HG03139 (cell line): ENCODE data around the gene NUBP2.

Experiments
- ATAC-seq: cut with Tn5 transposase; IDR thresholded peaks from one replicate; pipeline ENCODE4 v1.9.1; 2021; ENCODE audit not compliant: unreplicated experiment

Gene NUBP2

DNA sequence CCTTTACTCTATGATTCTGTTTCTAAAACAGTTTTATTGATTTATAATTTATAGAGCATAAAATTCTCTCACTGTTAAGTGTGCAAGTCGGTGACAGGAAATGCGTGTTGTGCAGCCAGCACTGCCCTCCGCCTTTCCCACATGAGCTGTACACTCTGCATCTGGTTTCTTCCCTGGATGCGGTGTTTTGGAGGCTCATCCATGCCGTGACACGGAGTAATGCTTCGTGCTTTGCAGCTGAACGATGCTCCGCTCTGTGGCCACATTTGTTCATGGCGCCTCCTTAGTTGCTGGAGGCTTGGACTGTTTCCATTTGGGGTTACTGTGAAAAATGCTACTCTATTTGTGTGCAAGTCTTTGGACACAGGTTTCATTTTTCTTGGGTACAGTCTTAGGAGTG lies 17.9 kb downstream of the NUBP2 start:
- ATAC-seq, result no peak

DNA sequence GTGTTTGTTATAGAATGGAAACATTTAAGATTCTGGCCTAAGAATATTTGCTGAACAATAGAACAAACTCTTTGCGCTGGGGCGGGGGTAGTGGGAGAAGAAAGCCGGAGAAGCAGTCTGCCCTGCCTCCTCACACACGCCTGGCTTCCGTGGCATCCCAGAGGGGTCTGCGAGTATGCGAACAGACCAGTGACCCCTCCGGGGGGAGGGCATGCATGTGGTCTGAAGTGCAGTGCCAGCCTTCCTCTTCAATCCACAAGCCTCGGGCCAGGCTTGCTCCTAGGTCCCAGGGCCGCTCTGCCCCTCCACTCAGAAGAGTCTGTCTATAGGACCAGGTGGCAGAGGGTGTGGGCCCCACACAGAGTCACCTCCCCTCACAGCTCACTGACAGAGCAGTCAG lies 24.9 kb downstream of the NUBP2 start:
- no peak for ATAC-seq

DNA sequence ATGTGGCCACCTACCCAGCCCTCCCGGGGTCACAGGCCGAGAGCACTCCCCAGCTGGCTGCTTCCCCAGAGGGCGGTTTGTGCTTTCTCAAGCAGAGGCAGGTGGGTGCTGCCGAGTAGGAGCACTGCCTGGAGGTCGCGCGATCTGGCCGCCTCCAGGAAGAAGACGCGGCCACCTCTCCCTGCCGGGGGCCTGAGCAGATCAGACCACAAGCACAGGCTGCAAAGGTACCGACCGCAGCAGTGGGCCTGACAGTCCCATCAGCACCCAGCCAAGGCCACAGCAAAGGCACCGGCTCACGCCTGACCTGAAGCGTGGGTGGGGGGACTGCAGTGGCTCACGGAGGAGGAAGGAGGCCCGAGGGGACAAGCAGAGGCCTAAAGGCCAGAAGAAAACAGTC lies 25.9 kb downstream of the NUBP2 start:
- ATAC-seq, result no peak

DNA sequence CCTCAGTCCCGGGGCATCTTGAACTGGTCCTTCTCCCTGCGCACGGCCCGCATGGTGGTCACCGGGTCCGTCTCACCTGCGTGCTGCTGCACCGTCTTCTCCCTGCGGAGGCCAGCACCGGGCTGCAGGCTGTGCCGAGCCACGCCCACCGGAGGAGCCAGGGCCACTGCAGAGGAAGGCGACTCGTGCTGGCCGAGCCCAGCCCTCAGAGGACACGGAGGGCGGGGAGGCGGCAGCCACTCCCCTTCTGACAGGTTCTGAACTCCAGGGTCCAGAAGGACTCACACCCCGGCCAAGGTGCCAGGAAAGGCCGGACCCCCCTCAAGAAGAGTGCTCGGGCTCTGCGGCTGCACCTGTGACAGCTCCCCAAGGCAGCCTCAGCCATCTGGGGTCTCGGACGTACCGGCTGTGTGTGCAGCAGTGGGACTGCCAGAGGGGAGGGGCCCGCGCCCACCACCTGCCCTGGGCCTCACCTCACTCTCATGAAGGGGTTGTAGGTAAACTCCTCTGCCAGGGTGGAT lies 26.6 kb downstream of the NUBP2 start:
- ATAC-seq, result no peak

DNA sequence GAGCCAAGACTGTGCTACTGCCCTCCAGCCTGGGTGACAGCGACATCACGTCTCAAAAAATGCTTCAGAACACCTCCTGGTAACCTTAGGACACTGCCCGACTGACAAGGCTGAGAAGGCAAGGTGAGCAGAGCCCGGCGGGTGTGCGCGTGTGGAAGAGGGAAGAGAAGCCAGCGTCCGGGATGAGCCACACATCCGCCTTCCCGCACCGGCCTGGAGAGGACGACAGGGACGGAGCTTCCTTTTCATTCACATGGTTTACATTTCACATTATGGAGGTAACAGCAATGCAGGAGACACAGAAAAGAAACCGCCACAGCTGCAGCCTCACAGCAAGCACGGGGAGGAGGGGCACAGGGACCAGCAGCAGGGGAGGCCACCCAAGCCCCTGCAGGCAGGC lies 27.3 kb downstream of the NUBP2 start:
- ATAC-seq, result no peak

DNA sequence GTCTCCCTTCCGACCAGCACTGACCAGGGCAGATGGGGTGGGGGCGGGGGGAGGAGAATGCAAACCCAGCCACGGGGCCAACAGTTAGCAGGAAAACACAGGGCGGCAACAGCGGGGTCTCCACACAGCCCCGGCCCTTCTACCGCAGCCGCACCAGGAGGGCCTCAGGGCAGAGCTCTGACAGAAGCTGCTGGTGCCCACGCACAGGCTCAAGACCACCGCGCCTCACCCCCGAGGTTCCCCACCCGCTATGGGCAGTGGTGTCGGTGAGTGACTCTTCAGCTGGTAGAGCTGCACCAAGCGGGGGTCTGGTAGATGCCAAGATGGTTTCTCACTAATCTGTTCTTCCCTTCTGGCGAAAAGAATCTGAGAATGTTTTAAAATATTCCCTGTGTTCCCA lies 27.8 kb downstream of the NUBP2 start:
- ATAC-seq, result no peak

DNA sequence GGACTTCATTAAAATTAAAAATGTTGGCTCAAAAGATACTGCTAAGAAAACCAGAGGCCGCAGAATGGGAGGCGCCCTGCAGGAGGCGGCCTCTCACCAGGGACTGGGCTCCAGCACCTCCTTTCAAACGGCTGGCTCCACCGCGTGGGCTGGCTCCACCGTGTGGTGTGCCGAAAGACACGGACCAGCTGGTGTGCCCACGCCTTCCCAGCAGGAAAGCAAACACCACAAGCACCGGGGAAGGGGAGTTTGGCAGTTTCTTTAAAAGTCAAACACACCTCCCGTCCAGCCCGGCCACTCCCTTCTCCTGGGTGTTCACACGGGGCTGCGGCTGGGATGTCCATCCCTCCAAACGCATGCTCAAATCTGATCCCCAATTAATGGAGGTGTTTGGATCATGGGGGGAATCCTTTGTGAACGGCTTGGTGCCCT lies 30.0 kb downstream of the NUBP2 start:
- no peak for ATAC-seq

DNA sequence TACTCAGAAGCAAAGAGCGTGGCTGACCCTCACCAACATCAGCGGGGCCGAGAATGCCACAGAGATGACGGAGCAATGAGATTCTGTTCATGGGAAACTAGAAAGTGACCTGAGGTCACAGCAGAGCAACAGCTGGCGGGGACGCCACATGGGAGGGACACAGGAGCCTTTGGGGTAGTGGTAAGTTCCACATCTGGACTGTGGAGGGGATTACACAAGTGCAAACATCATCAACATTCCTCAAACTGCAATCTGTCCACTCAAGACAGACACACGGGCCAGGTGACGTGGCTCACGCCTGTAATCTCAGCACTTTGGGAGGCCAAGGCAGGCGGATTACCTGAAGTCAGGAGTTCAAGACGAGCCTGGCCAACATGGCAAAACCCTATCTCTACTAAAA lies 32.7 kb downstream of the NUBP2 start:
- no peak for ATAC-seq

DNA sequence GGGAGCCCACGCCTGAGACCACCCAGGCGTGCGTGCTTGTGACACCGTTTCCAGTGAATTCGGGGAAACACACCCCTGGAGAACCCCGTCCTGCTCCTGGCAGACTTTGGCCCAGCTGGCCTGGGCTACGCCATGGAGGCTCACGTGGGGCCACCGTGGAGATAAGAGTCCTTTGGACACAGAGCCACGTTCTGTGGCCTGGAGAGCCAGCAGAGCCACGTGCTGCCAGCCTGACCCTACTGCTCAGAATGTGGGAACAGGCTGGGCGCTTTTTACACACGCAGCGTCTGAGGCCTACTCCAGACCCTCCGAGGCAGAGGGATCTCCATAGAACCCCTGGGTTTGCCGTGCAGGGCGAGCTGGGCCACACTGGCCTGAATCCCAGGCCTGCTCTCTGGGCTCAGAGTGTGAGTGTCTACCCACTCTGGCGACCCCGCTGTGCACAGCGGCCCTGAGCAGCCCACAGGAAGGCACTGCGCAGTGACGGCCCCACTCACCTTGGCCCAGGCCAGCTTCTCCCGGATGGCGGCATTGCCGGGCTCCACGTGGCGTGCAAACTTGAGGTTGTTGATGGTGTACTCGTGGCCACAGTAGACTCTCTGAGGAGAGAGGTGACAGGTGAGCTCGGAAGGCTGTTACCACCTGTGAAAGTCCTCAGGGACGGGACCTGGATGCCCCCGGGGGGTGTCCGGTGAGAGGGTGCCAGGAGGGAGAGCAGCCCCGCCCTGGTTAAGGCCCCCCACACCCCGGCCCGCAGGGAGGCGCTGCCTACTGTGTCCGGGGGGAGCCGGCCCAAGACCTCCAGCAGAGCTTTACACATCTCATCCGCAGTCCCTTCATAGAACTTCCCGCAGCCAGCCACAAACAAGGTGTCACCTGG lies 33.9 kb downstream of the NUBP2 start:
- no peak for ATAC-seq

DNA sequence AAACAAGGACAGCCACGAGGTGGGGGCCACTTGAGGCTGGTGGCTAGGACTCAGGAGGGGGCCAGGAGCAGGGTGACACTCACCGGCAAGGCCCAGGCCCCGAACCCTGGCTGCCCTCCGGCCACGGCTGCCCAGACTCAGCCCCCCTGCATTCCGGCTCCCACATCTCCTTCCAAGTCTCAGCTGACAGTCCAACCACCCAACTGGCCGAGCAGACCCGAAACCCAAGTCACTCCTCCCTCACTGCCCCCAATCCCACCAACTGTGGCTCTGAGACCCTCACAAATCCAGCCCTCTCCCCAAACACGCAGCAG lies 34.5 kb downstream of the NUBP2 start:
- no peak for ATAC-seq

DNA sequence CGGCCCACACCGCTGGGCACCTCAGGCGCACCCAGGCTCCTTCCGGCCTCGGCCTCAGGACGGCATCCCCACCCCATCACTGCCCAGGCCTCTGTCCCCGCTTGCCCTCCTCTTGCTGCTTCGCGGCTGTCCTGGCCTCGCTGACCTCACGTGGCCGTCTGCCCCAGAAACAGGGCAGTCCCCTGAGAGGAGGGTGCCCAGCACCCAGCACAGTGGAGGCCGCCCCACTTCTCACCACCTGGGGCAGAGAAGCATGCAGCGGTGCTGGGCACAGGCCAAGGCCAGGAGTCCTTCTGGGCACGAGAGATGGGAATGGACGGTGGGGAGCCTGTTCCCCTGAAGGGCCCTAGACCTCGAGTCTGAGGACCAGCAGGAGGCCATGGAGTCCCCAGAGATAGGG lies 35.0 kb downstream of the NUBP2 start:
- no peak for ATAC-seq

DNA sequence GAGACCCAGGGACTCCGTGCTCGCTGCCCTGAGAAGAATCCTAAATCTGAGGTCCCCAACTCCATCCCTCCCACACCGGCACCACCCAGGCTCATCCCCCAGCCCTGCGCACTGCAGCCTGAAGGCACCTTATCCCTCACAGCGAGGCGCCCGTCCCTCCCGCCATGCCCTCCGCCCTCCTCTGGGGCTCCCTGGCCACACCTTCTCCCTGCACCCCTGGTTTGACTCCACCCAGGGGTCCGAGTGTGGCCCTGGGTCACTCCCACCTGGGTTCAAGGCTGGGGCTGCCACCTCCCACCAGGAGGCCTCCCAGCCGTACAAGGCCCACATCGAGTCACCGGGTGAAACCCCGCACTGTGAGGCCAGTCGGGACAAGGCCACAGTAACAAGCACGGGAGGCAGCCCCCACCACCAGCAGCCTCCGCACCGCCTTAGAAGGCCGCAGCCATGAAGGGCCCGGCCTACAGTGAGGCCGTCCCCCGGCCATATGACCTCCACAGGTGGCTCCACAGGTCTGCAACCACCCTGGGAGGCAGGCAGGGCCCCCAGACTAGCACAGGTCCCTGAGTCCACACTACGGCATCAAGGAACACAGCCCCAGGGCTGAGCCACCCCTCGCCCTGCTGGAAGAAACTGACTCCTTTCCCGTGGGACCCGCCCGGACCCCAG lies 35.6 kb downstream of the NUBP2 start:
- ATAC-seq, result no peak

DNA sequence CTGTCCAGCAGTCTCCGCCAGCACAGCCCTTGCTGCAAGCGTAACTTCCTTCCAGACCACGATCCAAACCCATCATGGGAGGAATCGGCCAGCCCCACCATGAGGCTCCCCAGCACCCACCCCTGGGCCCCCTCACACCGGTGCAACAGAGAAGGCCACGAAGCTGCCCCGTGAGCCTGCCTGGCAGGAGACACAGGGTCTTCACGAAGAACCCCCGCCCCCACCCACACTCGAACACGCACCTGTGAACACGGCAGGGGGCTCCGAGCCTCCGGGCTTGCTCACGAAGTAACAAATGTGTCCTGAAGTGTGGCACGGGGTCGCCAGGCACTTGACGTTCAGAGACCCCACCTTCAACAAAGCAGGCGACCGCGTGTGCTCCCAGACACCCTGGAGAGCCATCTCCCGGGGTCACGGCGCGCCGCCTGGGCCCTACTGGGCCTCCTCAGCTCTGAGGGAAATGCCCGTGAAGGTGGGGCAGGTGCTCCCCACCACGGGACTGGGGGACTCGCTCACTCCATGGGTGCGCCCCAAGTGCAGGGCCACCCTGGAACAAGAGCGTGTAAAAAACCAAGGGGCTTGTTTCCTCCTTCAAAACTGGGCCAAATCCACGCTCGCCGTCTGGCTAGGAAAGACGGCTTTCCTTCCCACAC lies 36.2 kb downstream of the NUBP2 start:
- no peak for ATAC-seq

DNA sequence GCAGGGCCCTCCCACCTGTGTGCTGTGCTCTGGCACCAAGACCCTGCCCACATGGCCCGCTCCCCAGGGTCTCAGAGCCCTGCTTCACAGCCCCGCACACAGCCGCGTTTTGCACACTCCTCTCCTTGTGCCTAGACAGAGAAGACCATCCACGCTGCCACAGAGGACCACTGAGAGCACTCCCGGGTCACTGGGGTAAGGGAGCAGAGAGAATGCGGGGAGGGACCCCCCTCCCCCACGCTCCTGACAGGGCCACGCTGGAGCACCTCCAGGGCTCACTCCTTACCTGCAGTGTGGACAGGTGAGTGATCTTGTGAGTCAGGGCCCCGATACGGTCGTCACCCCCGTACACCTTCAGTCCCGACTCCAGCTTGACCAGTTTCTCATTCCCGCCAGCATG lies 36.9 kb downstream of the NUBP2 start:
- no peak for ATAC-seq

DNA sequence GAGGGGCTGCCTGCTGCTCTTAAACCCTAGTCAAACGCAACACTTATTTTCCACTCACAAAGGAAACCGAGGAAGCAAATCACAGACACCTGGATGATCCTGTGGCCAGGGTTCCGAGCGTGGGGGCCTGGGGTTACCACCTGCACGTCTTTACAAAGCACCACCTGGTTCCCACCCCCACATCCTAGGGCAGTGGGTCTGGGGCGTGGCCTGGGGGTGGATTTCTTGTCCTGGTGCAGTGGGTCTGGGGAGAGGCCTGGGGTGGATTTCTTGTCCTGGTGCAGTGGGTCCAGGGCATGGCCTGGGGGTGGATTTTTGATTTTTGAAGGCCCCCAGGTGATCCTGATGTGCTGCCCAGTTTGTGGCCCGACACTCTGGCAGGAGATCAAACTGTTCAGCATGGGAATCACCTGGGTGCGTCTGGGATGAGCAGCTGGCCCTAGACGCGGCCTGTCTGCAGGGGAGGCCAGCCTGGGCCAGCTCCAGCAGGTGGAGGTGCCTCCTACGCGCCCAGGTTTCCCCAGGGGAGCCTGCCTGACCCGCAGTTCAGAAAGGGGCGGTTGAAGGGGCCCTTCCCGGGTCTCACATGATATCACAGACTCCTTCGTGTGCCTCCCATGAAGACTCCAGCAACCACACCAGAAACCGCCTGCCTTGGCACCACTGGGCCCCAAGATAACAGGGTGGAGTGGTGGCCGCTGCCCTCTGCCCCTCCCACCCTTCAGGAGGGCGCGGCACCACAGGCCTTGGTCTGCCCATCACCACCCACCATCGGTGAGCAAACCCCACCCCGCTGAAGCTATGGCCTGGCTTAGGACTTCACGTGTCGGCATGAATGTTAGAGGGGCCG lies 37.6 kb downstream of the NUBP2 start:
- ATAC-seq, result no peak

DNA sequence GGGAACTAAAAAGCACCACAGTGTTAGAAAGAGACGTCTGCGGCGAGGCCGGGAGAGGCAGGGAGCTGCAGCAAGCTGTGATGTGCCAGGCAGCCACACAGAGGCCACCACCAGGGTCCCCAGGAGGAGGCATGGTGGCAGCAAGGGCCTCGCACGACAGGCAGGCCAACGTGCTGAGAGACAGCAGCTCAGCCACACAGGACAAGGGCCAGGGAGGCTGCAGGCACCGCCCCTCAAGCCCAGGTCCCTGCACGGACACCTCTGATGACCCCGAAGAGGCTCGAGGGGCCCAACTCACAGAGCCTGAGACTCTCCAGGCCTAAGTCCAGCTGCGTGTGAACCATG lies 38.2 kb downstream of the NUBP2 start:
- ATAC-seq, result no peak

DNA sequence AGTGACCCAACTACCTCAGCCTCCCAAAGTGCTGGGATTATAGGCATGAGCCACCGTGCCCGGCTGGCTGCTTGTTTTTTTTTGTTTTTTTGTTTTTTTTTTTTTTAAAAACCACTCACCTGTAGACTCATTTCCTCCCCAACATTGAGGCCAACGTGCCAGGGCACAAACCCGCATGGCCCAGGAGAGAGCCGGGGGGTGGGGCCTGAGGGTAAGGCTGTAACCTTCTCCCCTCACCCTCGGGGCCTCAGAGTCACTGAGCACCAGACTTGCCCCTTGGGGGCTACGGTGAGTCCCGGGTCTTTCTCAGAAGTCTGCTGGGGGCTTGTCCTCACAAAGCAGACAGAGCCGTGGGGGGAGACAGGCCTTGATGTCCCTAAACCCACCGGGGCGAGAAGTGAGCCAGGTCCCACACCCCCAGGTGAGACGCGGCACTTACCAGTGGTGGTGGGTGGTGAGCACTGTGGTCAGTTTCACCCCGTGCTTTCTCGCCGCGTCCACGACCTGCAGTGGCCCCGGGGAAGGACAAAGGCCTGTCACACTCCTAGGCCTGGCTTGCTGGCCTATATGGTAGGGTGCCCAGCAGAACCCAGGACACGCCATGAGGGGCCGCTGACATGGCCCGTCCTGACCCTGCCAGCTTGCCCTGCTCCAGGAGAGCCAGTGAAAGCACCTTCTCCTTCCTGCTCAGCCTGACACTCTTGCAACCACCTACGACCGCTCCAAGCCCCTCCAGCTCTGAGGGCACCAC lies 39.3 kb downstream of the NUBP2 start:
- ATAC-seq, result no peak

DNA sequence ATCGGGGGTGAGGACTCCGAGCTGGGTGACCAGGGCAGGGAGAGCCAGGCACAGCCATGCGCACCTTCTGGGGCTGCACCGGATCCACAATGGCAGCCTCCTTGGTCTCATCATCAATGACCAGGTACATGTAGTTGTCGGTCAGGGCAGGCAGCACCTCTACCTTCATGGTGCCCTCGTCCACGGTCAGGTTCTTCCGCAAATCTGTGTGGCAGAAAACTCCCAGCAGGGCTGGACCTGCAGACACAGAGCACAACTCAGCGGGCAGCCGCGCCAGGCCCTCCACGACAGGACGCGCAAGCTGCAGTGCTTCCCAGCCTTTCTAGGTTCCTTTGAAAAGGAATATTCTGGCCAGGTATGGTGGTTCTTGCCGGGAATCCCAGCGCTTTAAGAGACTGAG lies 40.0 kb downstream of the NUBP2 start:
- ATAC-seq, result no peak

DNA sequence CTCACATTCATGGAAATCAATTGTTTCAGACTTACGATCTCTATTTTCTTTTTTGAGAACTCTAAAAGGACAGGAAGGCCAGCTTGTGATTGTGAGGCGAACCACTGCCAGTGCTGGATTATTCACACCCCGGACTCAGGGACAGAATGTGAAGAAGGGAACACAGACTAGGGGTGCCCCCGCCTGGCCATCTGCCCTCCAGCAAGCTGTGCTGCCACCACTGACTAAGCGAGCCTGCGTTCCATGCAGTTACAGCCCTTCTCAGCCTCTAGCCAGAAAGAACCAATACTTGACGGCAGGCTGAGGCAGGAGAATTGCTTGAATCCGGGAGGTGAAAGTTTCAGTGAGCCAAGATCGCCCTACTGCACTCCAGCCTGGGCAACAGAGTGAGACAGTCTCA lies 41.1 kb downstream of the NUBP2 start:
- ATAC-seq, result no peak

DNA sequence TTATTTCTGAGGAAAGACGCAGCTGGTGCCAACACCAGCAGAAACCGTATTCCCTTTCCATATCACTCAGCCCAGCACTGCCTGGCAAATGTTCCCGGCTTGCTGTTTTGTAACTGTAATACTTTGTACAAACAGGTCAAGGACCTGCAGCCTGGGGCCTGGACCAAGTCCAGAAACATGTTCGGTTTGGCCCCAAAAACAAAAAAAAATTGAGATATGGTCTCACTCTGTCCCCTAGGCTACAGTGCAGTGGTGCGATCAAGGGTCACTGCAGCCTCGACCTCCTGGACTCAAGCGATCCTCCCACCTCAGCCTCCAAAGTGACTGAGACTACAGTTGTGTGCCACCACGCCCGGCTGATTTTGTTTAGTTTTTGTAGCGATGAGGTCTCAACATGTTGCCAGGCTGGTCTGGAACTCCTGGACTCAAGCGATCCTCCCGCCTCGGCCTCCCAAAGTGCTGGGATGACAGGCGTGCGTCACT lies 42.7 kb downstream of the NUBP2 start:
- no peak for ATAC-seq
